Adrenal gland (tissue), 5 donors: ENCODE data around the gene RNF20.

Experiments used
- POLR2A ChIP-seq, 2 donors: fragments of 450-650 bp; IDR thresholded peaks; one replicate each; pipeline ENCODE4 v1.6.1; 2017; ENCODE audit warnings: antibody characterized with exemption in 2 of 2, mild to moderate bottlenecking in 2 of 2, moderate library complexity in 1 of 2
- TF ChIP-seq, protein P1 (sequence below), 6 experiments: fragments of 450-650 bp in 4 of 6; fragments of 200-600 bp in 2 of 6; sonication (generic) in 1 of 6; IDR thresholded peaks; 1 replicate in 5 of 6; 2 replicates in 1 of 6; pipeline versions ENCODE4 v1.5.1 to v1.8.0; 2016 to 2021; ENCODE audit warnings: antibody characterized with exemption in 6 of 6, mild to moderate bottlenecking in 2 of 6, moderate library complexity in 1 of 6
- donor health status: DM: no; HTN: no; CAD: no.

DNA sequence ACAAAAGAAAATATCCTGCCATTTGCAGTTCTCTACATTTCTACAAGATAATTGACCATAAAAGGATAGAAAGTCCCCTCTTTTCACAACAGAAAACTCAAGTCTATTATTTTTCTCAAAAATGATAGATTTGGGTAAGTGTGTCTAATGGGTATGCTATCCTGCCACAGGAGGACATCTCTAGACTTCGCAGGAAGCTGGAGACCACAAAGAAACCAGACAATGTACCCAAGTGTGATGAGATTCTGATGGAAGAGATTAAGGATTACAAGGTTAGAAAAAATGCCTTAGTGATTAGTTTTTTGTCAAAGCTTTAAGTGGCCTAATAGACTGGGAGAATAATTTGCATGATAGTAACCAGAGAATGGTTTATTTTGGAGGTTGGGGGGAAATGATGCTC, 28.1 kb downstream of the RNF20 start:
- TF ChIP-seq, protein P1, sequence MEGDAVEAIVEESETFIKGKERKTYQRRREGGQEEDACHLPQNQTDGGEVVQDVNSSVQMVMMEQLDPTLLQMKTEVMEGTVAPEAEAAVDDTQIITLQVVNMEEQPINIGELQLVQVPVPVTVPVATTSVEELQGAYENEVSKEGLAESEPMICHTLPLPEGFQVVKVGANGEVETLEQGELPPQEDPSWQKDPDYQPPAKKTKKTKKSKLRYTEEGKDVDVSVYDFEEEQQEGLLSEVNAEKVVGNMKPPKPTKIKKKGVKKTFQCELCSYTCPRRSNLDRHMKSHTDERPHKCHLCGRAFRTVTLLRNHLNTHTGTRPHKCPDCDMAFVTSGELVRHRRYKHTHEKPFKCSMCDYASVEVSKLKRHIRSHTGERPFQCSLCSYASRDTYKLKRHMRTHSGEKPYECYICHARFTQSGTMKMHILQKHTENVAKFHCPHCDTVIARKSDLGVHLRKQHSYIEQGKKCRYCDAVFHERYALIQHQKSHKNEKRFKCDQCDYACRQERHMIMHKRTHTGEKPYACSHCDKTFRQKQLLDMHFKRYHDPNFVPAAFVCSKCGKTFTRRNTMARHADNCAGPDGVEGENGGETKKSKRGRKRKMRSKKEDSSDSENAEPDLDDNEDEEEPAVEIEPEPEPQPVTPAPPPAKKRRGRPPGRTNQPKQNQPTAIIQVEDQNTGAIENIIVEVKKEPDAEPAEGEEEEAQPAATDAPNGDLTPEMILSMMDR (IDR thresholded peaks at IDR 0.05): no peak
- TF ChIP-seq POLR2A (IDR thresholded peaks at IDR 0.05): no peak
